HG03139 (cell line): ENCODE data around the gene ADGRF3.
"Not testable (repeated sequence)": the region's sequence is repeated elsewhere in the genome, so short reads cannot be mapped to it uniquely, and the experiment has no call there.

ENCODE experiments used
- ATAC-seq: cut with Tn5 transposase; IDR thresholded peaks from one replicate; pipeline ENCODE4 v1.9.1; 2021; ENCODE audit not compliant: unreplicated experiment

ADGRF3 gene

GRCh38 chr2:26284132-26284531, 62.5 kb downstream of the ADGRF3 start:
- no peak for ATAC-seq

- no peak for ATAC-seq
Observed at GRCh38 chr2:26283606-26284005, 63.0 kb downstream of the ADGRF3 start.

- ATAC-seq = no peak
Observed at GRCh38 chr2:26281226-26281625, 65.4 kb downstream of the ADGRF3 start.

GRCh38 chr2:26279886-26280285, 66.7 kb downstream of the ADGRF3 start:
- no peak for ATAC-seq

- ATAC-seq = no peak
Observed at GRCh38 chr2:26276484-26277227, 69.9 kb downstream of the ADGRF3 start.

- ATAC-seq = no peak
Observed at GRCh38 chr2:26274058-26274613, 72.5 kb downstream of the ADGRF3 start.

- no peak for ATAC-seq
Observed at GRCh38 chr2:26273501-26273900, 73.1 kb downstream of the ADGRF3 start.

- ATAC-seq = no peak
Observed at GRCh38 chr2:26270373-26270772, 76.2 kb downstream of the ADGRF3 start.

GRCh38 chr2:26269571-26270158, 76.9 kb downstream of the ADGRF3 start:
- ATAC-seq = no peak

- not testable (repeated sequence) for ATAC-seq
Observed at GRCh38 chr2:26268670-26269385, 77.8 kb downstream of the ADGRF3 start.

- ATAC-seq = no peak
Observed at GRCh38 chr2:26268213-26268612, 78.4 kb downstream of the ADGRF3 start.

- not testable (repeated sequence) for ATAC-seq
Observed at GRCh38 chr2:26258836-26259235, 87.8 kb downstream of the ADGRF3 start.
